HT-29 (cell line): ENCODE data around the gene GSTA4. TPM values are rescaled to one million over a fixed set of nuclear protein-coding genes. Genes with fewer than 3 reads are reported as not detected.
"Not testable (repeated sequence)": the region's sequence is repeated elsewhere in the genome, so short reads cannot be mapped to it uniquely, and the experiment has no call there.

Experiments used
- DNase-seq: peaks from one replicate; pipeline ENCODE4 v3.0.0-alpha.2; 2015; ENCODE audit warnings: low spot score
- total RNA-seq: library from RNA; depleted of rRNA; stranded (reverse); fragments of >200 nt; shearing (Covaris generic); gene quantifications from 2 replicates; pipeline ENCODE4 v1.2.3, GENCODE V29; 2014

The GSTA4 gene
- total RNA-seq, 1 experiment from 2014 or later = 4.1 TPM

DNA sequence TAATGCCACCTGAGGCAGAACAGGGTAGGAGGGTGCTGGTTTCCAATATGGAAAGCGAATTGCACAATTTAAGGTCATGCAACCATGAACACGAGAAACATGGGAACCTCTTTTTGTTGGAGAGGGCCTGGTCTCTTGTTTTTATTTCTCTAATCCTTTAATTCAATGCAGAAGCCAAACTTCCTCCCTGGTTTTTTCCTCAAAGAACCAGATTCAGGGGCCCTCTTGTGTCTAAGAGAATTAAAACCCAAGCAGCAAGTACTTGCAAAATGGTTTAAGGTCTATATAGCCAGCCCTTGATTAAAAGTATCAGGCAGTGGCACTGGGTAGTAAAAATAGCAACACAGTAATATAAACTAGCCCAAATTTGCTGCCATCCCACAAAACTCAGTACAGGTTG is 19.5 kb downstream of the GSTA4 start:
- no peak for DNase-seq

DNA sequence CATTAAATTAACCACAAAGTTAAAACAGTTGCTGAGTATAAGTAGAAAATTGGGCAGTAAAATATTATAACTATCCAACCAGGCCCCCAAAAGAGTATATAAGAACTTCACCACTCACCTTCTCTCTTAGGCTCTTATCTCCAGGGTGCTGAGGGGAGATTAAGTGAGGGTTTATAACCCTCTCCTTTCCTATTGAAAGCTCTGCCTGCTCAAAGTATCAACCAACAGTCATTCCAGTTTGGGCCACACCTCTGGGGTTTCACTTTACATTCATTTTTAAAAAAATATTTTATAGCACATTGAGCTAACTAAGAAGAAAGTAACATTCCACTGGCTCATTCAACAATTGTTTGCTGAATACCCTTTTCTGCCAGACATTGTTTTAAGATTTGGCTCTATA is 22.1 kb downstream of the GSTA4 start:
- no peak for DNase-seq

DNA sequence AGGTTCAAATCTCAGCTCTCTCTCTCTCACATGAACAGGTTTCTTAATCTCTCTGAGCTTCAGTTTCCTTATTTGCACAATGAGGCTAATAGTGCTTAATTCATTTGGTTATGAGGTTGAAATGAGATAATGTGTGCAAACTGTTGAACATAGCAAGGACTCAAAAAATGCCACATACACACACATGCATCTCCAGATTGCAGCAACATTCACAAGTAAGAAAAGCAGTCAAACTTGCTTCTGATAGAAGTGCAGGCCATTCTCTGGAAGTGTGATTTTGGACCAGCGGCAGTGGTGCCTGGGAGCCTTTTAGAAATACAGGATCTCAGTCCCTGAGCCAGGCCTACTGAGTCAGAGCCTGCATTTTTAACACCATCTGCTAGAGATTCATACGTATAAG is 25.7 kb downstream of the GSTA4 start:
- no peak for DNase-seq

DNA sequence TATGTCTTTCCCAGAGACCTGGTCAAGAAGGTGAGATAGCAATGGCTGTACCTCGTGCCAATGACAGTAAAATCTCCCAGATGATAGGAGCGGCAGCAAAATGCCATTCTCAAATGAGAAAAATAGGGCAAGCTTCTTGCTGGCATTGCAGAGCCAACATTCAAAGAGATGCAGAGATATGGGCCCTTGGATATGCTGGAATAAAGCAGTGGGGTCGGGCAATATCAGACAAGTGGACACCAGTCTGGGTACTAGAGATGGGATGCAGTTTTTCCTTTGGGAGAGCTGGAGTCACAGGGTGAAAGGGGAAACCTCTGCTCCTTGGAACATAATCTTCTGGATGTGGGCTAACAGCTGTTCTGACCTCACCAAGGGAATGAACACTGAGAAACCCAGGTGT is 29.0 kb downstream of the GSTA4 start:
- no peak for DNase-seq

DNA sequence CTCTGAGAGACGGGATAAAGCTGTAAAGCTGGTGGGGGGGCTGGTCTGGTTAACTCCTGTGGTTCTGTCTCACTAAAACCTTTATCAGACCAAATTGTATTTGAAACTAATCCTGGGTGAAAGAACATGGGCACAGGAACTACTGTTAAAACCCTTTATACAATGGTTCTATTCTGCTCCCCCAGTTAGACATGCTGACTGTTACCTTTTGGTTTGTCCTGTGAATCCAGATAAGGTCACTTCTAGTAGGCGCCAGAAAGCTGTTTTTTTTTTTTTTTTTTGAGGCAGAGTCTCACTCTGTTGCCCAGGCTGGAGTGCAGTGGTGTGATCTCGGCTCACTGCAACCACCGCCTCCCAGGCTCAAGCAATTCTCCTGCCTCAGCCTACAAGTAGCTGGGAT is 29.7 kb downstream of the GSTA4 start:
- DNase-seq = no peak

DNA sequence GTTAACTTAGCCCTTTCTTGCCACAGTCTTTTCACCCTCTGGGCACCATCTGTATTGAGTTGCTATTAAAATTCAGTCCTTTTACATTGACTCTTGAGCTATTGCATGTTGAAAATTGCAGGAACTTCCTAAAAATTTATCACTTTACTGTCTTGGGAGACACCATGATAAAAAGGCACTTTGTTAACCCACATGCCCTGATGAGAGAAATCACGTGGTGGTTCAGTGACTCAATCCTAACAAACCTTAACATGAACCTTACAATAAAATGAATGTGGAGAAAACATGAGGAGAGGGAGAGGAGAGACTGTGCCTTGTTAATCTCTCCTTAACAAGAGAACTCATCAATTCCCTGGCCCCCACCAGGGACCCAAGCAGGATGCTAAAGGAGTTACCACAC is 30.8 kb downstream of the GSTA4 start:
- no peak for DNase-seq

DNA sequence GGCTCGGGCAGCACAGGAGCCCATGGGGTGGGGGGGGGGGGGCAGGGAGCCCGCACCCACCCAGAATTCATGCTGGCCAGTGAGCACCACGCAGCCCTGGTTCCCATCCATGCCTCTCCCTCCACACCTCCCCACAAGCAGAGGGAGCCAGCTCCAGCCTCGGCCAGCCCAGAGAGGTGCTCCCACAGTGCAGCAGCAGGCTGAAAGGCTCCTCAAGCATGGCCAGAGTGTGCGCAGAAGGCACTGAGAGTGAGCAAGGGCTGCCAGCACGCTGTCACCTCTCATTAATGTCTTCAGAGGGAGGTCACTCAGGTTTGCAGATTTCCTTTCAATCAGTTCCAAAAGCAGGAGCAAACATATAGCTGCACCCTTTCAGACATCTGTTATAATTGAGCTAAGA is 32.4 kb downstream of the GSTA4 start:
- no peak for DNase-seq

DNA sequence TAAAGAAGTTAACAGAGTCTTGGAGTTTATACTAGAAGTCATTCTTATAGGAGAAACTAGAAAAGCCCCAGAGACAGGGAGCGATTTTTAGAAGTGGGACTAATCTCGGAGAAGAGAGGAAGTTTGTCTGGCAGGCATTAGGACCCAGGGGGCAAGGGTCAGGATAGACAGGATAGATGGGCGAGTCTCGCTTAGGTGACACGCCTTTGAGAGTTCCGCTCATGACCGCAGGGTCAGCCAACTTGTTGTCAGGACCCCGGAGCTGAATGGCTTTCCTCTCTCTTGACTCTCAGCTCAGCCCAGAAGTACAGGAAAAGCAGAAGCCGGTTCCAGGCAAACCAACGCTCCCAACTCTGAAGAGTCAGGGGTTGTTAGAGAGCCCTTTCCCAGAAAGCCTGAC is 34.1 kb downstream of the GSTA4 start:
- not testable (repeated sequence) for DNase-seq

DNA sequence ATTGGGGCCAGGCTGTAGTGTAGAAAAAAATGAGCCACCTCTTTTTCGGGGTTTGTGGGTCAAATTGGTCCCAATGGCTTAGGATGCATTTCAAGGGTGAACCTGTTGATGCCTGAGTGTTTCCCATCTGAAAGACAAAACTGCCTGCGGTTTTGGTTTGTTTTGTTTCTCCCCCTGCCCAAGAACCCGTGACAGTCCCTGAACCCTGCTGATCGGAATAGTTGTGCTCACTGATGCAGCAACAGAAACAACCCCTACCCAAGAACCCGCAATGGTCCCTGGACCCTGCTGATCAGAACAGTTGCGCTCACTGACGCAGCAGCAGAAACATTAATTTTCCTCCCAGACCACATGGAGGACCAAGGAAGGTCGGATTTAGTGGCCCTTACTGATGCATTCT is 34.9 kb downstream of the GSTA4 start:
- DNase-seq = not testable (repeated sequence)

DNA sequence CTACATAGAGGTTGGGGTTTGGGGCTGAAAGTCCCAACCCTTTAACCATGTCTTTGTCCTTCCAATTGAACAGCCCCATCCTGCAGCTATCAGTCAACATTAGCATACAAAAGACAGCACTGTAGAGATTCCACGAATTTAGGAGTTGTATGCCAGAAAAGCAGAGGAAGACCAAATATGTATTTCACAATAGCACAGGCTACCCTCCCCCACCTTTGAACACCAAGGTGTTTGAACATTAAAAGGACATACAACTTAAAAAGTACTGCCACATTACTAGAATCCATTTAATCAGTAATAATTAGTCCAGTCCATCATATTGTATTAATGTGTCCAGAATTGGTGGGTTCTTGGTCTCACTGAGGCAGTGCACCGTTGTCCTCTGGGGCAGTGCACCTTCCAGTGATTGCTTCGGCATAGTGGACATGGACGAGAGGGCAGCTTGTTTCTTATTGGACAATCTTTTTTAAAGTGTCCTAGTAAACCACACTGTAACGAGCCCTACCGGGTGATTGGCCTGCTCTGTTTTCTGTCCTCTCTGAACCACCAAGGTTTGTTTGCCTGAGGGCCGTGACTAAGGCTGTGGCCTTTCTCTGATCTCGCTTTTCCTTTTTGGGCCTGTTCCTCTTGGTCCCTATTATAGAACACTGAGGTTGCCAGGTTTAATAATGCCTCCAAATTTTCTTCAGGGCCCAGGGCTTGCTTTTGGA is 36.4 kb downstream of the GSTA4 start:
- DNase-seq = no peak

DNA sequence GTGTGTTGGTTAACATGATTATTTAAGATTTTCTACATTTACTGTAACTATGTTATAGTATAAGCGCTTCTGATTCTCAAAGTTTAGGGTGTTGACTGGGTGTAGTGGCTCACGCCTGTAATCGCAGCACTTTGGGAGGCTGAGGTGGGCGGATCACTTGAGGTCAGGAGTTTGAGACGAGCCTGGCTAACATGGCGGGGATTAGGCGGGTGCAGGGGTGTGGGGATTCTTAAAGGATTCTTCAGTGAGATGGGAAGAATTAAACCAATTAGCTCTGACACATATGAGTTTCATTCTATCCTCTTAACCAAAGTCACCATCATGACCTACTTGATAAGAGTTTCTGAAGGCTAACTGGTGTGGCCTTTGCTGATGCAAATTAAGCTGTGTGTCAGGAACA is 39.2 kb downstream of the GSTA4 start:
- no peak for DNase-seq

DNA sequence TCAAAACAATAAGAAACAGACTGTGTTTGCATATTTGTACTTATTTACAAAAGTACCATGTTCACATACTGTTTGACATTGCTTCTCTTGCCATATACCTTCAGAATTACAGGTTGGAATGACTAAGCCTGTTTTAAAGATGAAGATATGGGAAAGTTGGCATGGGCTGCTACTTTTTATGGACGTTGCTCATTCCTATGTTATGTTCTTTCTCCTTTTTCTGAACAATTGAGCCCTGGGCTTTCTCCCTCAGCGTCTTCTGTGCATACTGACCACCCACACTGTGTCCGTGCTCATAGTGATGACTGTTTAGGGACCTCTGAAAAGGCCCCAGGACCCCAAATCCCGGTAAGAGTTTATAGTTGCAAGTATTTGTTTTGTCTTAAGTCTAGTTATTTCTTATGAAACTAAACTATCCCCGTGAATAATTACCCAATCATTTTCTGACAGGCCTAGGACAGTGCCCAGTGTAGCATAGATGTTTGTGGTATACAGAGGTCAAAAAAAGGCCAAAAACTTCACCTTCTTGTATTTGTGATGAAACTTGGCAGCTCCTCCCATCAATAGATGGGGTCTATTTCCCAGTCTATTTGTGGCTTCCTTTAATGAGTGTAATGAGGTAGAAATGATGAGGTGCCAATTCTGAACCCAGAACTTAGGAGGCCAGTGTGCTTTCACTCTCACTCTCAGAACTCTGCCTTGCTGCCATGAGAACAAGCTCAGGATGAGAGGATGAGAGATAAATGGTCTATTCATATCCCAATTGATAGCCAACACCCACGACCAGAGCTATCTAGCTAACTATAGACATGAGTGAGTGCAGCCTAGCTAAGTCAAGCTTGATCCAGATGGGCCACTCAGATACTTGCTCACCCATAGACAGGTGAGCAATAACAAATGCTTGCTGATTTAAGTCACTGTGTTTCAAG is 40.9 kb downstream of the GSTA4 start:
- no peak for DNase-seq

DNA sequence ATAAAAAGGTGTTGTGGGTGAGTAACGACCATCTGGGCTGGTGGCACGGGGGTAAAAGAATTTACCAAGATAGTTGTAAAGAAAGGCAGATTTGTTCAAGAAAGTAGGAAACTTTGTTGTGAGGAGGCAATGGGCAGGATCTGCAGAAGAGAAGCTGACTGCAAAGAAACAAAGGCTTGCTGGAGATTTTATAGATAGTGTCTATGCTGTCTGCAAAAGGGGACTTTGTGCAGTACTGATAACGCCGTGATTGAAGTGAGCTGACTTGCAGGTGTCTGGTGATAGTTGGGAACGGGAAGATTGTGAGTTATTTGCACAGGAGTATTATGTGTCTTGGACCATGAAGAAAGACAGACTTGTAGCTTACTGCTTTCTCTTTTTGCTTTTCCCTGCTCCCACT is 48.8 kb downstream of the GSTA4 start:
- no peak for DNase-seq

DNA sequence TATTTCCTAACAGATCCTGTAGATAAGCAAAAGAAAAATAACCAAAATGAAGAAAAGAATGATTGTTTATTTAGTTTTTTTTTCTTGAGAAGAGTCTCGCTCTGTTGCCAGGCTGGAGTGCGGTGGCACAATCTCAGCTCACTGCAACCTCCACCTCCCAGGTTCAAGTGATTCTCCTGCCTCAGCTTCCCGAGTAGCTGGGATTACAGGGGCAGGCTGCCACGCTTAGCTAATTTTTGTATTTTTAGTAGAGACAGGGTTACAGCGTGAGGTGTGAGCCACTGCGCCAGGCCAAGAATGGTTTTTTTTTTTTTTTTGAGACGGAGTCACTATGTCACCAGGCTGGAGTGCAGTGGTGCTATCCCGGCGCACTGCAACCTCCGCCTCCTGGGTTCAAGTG is 52.3 kb downstream of the GSTA4 start:
- not testable (repeated sequence) for DNase-seq

DNA sequence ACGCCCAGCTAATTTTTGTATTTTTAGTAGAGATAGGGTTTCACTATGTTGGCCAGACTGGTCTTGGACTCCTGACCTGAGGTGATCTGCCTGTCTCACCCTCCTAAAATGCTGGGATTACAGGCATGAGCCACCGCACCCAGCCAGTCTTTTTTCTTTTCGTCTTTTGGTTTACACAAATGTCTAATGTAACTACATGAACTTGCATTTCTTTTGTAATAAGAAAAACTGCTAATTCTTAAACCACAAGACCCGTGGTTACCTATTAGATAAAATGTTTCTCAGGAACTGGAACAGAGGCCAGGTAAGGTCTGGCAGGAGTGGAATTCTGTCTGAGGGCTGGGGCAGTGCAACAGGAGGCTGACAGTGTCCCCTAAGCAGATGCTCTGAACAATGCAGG is 52.9 kb downstream of the GSTA4 start:
- no peak for DNase-seq

DNA sequence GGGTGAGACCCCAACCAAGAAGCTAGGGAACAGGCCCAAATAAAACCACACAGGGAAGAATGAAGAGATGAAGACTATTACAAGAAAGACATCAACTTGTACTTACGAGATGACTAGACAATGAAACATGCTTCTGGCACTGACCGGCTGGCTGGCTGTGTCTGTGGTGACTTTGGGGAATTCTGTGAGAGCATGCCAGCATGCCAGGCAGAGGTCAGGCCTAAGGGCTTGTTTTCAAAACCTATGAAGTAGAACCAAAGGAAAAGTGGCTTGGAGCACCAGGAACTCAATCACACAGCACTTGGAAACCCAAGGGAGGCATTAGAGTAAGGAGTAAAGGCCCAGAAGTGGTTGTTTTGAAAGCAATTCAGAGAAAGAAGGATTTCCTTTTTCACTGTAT is 57.2 kb downstream of the GSTA4 start:
- DNase-seq = no peak

DNA sequence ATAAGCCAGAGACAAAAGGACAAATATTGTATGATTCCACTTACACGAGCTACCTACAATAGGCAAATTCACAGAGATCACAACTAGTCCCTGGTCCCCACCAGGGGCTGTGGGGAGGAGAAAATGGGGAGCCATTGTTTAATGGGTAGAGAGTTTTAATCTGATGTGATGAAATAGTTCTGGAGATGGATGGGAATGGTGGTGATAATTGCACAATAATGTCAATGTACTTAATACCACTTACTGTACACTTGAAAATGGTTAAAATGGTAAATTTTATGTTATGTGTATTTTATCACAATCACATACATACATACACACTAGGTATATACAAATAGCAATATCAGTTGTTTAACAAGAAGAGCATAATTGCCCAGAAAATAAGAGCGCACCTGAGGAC is 61.3 kb downstream of the GSTA4 start:
- no peak for DNase-seq

DNA sequence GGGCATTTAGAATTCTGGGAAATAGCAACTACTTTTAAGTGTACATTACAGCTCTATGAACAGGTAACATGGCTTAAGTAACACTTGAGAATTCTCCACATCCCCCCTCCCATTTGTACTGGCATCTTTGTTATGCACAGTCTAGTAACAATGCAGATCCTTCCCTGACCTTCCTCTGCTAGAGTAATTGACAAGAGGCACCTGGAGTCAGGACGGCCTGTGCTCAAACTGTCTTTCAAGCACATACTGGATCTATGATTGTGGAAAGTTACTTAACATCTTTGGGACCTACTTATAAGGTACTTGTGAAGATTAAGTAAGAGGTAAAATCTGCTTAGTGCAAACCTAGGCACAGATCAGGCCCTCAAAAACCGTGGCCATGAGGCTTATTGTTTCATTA is 63.7 kb downstream of the GSTA4 start:
- no peak for DNase-seq

DNA sequence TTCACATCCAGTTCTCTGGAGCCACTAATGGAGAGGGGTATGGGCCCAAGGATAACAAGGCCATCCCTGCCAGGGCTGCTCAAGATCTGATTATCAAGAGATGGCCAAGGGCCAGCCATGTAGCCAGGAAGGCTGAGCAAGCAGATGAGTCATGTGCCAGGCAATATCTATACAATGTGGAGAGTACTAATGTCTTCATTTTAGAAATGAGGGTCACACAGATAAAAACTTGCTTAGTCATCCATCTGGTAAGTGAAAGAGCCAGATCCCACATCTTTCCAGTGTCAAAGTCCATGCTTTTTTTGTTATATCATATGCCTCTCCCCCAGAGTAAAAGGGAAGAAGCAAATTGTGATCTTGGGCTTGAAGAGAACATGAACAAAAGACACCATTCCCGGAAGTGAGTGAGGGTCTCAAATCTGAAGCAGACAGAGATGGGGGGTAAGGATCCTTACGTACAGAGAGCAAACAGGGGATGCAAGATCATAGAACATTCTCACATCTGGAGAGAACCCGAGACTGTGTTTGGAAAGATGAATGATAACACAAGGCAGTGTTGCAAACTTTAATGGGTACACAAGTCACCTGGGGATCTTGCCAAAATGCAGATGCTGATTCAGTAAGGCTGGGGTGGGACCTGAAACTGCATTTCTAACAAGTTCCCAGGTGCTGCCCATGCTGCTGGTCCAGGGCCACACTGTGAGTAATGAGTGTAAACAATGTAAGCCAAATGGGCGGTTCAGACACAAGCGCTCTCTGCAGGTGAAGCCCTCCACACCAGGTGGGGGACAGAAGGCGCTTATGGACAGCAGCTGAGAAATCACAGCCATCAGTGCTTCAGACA is 65.5 kb downstream of the GSTA4 start:
- DNase-seq = peak; percentile 59
